ENCODE results near the gene FBXW9. TPM values are rescaled to one million over a fixed set of nuclear protein-coding genes. Genes with fewer than 3 reads are reported as not detected.

Gene FBXW9
- total and polyA plus RNA-seq, 2 of the 13 experiments (the other 11 are each of a cell fraction or from before 2014, with no cell fraction given) = 5.7 to 6.1 TPM

DNA sequence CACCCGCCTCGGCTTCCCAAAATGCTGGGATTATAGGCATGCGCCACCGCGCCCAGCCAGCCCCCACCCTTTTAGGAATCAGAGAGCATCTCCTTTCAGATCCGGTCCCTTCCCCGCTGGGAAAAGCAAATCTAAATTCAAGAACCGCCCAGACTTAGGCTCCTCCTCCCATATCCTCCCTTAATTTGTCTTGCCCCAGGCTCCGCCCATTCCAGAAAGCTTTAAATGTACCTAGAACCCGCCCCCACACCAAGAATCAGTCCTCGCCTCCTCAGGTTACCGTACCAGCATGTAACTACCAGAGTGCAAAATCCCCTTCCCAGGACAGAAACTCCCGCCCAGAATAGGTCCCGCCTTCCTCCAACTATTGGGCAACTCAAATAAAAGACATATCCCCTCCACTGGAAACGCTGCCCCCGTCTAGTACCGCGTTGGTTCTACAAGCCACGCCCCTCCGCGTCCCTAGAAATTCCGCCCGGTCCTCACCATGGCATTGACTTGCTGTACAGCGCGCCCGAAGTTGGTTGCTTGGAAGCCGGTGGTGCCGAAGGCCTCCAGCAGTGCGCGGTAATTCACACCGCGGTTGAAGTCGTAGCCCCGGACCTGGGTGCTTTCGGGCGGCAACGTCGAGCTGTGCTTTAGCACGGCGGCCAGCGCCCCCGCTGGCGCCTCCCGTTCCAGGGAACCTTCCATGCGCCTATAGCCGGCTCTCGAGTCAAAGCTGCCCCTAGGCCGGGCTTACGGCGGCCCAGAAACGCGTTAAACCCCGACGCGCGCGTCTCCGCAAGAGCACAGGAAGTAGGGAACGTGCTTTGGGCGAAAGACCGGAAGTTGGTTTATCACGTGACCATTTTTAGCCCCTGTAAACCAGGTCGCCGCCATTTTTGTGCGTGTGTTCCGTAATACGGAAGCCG lies 15.1 kb downstream of the FBXW9 start, which contains the start of gene DHPS (continued):
- TF ChIP-seq, protein P1, sequence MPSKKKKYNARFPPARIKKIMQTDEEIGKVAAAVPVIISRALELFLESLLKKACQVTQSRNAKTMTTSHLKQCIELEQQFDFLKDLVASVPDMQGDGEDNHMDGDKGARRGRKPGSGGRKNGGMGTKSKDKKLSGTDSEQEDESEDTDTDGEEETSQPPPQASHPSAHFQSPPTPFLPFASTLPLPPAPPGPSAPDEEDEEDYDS (CRISPR knock-in tag; IDR thresholded peaks at IDR 0.05) = peak; percentile 82
- peak; percentile 84 for TF ChIP-seq HDAC1 (CRISPR knock-in tag; IDR thresholded peaks at IDR 0.05)
- TF ChIP-seq, protein P2, sequence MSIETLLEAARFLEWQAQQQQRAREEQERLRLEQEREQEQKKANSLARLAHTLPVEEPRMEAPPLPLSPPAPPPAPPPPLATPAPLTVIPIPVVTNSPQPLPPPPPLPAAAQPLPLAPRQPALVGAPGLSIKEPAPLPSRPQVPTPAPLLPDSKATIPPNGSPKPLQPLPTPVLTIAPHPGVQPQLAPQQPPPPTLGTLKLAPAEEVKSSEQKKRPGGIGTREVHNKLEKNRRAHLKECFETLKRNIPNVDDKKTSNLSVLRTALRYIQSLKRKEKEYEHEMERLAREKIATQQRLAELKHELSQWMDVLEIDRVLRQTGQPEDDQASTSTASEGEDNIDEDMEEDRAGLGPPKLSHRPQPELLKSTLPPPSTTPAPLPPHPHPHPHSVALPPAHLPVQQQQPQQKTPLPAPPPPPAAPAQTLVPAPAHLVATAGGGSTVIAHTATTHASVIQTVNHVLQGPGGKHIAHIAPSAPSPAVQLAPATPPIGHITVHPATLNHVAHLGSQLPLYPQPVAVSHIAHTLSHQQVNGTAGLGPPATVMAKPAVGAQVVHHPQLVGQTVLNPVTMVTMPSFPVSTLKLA (IDR thresholded peaks at IDR 0.05) = no peak; the same call in 1 of the 2 replicates
- TF ChIP-seq MYC (CRISPR knock-in tag; IDR thresholded peaks at IDR 0.05; ENCODE audit: borderline replicate concordance) = peak; percentile 72
- TF ChIP-seq ATM (IDR thresholded peaks at IDR 0.05; ENCODE audit: borderline replicate concordance) = no peak
- TF ChIP-seq FOXO1 (CRISPR knock-in tag; IDR thresholded peaks at IDR 0.05) = peak; percentile 30; the same call in 1 of the 2 replicates
- TF ChIP-seq, protein P3, sequence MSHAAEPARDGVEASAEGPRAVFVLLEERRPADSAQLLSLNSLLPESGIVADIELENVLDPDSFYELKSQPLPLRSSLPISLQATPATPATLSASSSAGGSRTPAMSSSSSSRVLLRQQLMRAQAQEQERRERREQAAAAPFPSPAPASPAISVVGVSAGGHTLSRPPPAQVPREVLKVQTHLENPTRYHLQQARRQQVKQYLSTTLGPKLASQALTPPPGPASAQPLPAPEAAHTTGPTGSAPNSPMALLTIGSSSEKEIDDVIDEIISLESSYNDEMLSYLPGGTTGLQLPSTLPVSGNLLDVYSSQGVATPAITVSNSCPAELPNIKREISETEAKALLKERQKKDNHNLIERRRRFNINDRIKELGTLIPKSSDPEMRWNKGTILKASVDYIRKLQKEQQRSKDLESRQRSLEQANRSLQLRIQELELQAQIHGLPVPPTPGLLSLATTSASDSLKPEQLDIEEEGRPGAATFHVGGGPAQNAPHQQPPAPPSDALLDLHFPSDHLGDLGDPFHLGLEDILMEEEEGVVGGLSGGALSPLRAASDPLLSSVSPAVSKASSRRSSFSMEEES (CRISPR knock-in tag; IDR thresholded peaks at IDR 0.05) = peak; percentile 84
- TF ChIP-seq NONO (IDR thresholded peaks at IDR 0.05) = no peak
- peak; percentile 85; the same call in 1 of the 2 replicates for TF ChIP-seq NONO (CRISPR knock-in tag; conservative IDR thresholded peaks at IDR 0.05)
- no peak for TF ChIP-seq ZSCAN25 (CRISPR knock-in tag; IDR thresholded peaks at IDR 0.05)
- TF ChIP-seq ZNF749 (CRISPR knock-in tag; IDR thresholded peaks at IDR 0.05; ENCODE audit: borderline replicate concordance) = no peak
- TF ChIP-seq CEBPG (CRISPR knock-in tag; IDR thresholded peaks at IDR 0.05) = peak; percentile 91
- TF ChIP-seq, protein P4, sequence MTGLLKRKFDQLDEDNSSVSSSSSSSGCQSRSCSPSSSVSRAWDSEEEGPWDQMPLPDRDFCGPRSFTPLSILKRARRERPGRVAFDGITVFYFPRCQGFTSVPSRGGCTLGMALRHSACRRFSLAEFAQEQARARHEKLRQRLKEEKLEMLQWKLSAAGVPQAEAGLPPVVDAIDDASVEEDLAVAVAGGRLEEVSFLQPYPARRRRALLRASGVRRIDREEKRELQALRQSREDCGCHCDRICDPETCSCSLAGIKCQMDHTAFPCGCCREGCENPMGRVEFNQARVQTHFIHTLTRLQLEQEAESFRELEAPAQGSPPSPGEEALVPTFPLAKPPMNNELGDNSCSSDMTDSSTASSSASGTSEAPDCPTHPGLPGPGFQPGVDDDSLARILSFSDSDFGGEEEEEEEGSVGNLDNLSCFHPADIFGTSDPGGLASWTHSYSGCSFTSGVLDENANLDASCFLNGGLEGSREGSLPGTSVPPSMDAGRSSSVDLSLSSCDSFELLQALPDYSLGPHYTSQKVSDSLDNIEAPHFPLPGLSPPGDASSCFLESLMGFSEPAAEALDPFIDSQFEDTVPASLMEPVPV (CRISPR knock-in tag; IDR thresholded peaks at IDR 0.05) = peak; percentile 70; the same call in 1 of the 2 replicates
- TF ChIP-seq, protein P5, sequence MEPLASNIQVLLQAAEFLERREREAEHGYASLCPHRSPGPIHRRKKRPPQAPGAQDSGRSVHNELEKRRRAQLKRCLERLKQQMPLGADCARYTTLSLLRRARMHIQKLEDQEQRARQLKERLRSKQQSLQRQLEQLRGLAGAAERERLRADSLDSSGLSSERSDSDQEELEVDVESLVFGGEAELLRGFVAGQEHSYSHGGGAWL (CRISPR knock-in tag; IDR thresholded peaks at IDR 0.05) = peak; percentile 65
- TF ChIP-seq, protein P6, sequence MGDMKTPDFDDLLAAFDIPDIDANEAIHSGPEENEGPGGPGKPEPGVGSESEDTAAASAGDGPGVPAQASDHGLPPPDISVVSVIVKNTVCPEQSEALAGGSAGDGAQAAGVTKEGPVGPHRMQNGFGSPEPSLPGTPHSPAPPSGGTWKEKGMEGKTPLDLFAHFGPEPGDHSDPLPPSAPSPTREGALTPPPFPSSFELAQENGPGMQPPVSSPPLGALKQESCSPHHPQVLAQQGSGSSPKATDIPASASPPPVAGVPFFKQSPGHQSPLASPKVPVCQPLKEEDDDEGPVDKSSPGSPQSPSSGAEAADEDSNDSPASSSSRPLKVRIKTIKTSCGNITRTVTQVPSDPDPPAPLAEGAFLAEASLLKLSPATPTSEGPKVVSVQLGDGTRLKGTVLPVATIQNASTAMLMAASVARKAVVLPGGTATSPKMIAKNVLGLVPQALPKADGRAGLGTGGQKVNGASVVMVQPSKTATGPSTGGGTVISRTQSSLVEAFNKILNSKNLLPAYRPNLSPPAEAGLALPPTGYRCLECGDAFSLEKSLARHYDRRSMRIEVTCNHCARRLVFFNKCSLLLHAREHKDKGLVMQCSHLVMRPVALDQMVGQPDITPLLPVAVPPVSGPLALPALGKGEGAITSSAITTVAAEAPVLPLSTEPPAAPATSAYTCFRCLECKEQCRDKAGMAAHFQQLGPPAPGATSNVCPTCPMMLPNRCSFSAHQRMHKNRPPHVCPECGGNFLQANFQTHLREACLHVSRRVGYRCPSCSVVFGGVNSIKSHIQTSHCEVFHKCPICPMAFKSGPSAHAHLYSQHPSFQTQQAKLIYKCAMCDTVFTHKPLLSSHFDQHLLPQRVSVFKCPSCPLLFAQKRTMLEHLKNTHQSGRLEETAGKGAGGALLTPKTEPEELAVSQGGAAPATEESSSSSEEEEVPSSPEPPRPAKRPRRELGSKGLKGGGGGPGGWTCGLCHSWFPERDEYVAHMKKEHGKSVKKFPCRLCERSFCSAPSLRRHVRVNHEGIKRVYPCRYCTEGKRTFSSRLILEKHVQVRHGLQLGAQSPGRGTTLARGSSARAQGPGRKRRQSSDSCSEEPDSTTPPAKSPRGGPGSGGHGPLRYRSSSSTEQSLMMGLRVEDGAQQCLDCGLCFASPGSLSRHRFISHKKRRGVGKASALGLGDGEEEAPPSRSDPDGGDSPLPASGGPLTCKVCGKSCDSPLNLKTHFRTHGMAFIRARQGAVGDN (CRISPR knock-in tag; IDR thresholded peaks at IDR 0.05) = peak; percentile 95
- TF ChIP-seq HHEX (CRISPR knock-in tag; IDR thresholded peaks at IDR 0.05) = no peak
- TF ChIP-seq ZNF224 (CRISPR knock-in tag; IDR thresholded peaks at IDR 0.05) = peak; percentile 51; the same call in 1 of the 2 replicates
- peak; percentile 79 for TF ChIP-seq GABPA (IDR thresholded peaks at IDR 0.05; ENCODE audit: low read depth, low read length)
- peak; percentile 95 for TF ChIP-seq GABPA (CRISPR knock-in tag; IDR thresholded peaks at IDR 0.05; ENCODE audit: low read depth)
- no peak for TF ChIP-seq PRPF4 (IDR thresholded peaks at IDR 0.05; ENCODE audit: low read depth, low read length, poor library complexity, severe bottlenecking)
